GM21825 (cell line): Measurements from ENCODE around the gene C1GALT1C1.
"Not testable (repeated sequence)": the region's sequence is repeated elsewhere in the genome, so short reads cannot be mapped to it uniquely, and the experiment has no call there.

Experiments
- ATAC-seq: cut with Tn5 transposase; IDR thresholded peaks from one replicate; pipeline ENCODE4 v1.9.1; 2021; ENCODE audit warnings: mild to moderate bottlenecking, moderate library complexity; ENCODE audit not compliant: unreplicated experiment

The C1GALT1C1 gene

GRCh38 chrX:120629667-120630537 is at the start of gene C1GALT1C1:
Gene C1GALT1C1, minus strand, starts transcription at chrX:120630054. Its CDS starts 2,888 bp downstream, at chrX:120627166.
- ATAC-seq = peak; percentile 96

GRCh38 chrX:120677004-120677652 is 47.3 kb upstream of the C1GALT1C1 start:
- no peak for ATAC-seq

GRCh38 chrX:120672841-120673530 is 43.1 kb upstream of the C1GALT1C1 start:
- ATAC-seq = no peak

DNA sequence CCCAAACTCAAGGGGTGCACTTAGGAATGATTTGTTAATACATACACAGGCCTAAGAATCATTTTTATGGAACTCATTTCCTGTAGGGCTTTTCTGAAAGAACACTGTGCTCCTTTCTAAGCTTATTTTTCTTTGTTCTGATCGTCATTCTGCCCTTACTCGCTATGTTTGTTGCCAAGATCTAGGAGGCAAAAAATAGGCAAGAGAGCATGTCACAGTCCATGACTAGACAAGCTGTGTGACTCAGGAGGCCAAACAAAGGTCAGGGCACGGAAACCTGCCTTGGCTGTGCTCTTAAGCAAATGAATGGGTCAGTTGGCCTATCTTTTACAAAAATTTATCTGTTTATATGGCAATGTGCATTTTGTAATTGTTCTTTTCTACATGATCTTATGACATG is 42.5 kb upstream of the C1GALT1C1 start:
- ATAC-seq = no peak

GRCh38 chrX:120671963-120672362 is 42.1 kb upstream of the C1GALT1C1 start:
- ATAC-seq = no peak

DNA sequence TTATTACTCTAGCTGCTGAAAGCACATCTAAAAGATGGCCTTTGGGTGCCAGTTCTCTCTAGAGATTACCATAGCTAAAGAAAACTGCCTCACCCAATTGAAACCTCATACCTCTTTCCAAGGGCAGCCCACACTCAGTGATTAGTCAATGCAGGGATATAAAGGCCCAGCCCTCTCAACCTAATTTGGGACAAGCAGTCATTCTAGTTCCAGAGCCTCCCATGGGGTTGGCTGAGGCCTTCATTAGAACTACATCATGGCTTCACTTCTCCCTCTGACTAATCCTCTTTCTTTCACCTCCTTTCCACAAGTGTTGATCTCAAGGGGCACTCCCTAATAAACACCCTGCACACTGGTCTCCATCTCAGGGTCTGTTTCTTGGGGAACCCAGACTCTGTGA is 38.5 kb upstream of the C1GALT1C1 start:
- ATAC-seq = no peak

DNA sequence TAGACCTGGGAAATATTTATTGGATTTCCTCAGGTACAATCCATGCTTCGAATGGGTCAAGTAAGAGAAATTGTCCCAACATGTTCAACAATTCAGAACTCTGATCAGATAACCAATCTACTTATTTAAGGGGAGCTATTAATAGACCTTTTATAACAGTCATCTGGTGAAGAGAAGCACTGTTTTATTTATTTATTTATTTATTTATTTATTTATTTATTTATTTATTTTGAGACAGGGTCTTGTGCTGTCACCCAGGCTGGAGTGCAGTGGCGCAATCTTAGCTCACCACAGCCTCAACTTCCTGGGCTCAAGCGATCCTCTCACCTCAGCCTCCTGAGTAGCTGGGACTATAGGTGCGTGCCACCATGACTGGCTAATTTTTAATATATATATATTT is 34.7 kb upstream of the C1GALT1C1 start:
- not testable (repeated sequence) for ATAC-seq

DNA sequence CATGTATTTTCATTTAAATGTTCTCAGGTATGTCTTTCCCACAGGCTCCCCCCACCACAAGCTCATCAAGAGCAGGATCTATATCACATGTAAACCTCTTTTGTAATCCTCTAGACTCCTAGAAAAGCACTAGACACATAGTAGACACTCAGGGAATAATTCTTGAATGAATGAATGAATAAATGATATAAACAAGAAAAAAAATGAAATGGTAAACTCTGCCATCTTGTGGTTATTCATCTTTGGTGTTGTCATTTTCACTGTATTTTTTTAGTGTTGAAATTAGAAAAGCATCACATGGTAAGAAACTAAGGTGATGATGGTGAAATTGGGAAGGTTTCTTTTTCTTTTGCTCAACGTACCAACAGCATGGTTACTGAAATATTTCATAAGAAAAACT is 34.2 kb upstream of the C1GALT1C1 start:
- no peak for ATAC-seq

DNA sequence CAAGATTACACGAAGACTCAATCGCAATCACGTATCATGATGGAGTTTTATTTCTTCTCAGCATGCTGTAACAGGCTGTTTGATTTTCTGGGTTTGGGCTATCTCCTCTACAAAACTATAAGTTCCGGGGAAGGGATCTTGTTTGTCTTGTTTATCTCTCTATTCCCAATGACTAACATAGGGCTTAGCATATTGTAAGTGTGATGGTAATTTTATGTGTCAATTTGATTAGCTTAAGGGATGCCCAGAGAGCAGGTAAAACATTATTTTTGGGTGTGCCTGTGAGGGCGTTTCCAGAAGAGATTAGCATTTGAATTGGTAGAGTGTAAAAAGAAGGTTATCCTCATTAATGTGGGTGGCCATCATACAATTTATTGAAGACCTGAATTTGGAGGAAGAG is 32.8 kb upstream of the C1GALT1C1 start:
- ATAC-seq = no peak

GRCh38 chrX:120660637-120661036 is 30.8 kb upstream of the C1GALT1C1 start:
- ATAC-seq = no peak

DNA sequence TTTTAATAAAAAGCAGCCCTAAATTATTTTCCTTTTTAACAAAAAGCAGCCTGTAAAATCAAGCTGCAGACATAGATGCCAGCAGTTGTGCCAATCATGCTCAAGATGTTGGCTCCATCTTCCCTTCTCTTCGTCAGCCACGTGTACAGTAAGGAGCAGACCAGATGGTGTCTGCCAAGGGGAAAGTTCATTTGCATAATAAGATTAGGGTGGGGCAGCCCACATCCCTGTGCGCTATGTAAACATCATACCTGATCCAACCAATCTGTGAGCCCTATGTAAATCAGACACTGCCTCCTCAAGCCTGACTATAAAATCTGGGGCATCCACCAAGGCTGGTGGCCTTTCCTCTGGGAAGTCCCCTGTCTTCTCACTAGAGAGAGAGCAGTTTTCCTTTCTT is 23.1 kb upstream of the C1GALT1C1 start:
- no peak for ATAC-seq

- not testable (repeated sequence) for ATAC-seq
Observed at GRCh38 chrX:120652256-120652655, 22.4 kb upstream of the C1GALT1C1 start.

GRCh38 chrX:120647127-120647526 is 17.3 kb upstream of the C1GALT1C1 start:
- ATAC-seq = no peak

GRCh38 chrX:120642871-120643270 is 13.0 kb upstream of the C1GALT1C1 start:
- ATAC-seq = no peak

- ATAC-seq = no peak
Observed at GRCh38 chrX:120638619-120639018, 8.8 kb upstream of the C1GALT1C1 start.

DNA sequence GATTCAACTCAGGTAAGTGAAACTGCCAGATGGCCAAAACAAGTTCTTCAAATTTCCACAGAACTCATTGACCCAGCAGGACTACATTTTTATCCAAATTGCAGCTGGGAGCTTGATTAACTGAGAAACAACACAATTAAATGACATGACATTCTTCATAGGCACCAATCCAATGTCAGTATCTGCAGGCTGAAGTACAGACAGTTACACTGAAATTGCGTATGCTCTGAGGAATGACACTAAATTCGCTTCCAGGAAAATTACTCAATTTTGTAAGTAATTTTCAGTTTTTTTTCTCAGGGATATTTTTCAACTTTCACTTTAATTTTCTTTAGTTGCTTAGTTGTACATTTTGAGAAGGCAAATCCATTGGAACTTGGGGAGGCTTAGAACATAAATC is 4.5 kb downstream of the C1GALT1C1 start:
- ATAC-seq = no peak

- no peak for ATAC-seq
Observed at GRCh38 chrX:120617996-120618630, 11.7 kb downstream of the C1GALT1C1 start.

DNA sequence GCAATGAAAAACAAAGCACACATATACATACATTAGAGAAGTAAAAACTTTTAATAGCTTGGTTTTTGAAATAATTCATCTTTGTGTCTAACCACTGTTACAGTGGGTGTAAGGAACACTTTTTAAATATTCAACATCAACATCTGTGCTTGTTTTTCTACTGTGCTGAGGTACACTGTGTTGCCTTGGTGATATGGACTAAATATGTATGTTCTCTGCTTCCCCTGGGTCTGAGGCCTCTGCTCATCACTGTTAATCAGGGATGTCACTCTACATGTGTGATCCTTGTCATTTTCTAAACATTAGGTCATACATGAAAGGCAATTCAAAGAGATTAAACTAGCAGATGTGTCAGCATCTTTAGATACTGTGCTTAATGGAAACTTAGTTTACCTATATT is 15.0 kb downstream of the C1GALT1C1 start:
- no peak for ATAC-seq

DNA sequence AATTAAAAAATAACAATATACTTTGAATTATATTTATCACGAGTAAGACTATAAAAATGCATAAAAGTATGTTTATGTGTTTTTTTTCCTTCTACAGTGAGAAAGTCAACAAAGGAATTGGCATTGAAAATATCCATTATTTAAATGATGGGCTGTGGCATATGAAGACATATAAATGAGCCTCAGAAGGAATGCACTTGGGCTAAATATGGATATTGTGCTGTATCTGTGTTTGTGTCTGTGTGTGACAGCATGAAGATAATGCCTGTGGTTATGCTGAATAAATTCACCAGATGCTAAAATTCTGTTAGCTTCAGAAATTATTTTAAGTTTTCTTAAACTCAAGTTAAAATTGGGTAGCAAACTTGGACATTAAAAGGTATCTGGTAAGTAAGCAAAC is 17.8 kb downstream of the C1GALT1C1 start:
- ATAC-seq = no peak

GRCh38 chrX:120604361-120604782 is 25.5 kb downstream of the C1GALT1C1 start:
- ATAC-seq = peak; percentile 61

DNA sequence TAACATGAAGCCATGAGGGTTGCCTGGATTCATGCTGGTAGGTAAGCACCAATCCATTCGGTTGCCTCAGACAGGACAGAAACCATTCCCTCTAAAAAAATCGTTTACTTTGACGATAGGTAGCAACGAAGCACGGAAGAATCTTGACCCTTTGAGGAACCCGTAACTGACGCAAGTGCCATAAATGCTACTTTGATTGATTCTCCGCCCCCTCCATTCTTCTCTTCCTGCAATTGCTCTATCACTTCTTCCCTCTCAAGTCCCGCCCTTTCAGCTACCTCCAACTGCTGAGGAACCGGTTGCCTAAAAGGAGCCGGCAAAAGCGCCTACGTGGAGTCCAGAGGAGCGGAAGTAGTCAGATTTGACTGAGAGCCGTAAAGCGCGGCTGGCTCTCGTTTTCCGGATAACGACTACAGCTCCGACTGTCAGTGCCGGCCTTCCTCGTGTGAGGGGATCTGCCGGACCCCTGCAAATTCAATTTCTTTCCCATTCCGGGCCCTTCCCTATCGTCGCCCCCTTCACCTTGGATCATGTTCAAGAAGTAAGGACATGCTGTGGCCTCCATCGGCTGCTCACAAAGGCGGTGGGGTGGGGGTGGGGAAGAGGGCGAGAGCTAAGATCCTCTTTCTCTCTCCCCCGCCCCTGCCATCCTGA is 26.0 kb downstream of the C1GALT1C1 start, which contains the start of gene MCTS1:
TSS of gene MCTS1 (plus strand) at position 395 of the 654 bp plus-strand sequence. CDS start at position 531, 136 bp downstream.
- ATAC-seq = peak; percentile 90
